Activated naive CD4-positive, alpha-beta T cell treated with anti-CD3 and anti-CD28 coated beads for 36 hours (primary cell): ENCODE measurements around the gene EXD3. TPM values are rescaled to one million over a fixed set of nuclear protein-coding genes. Genes with fewer than 3 reads are reported as not detected.
A peak's percentile ranks its signal among the peaks of the same experiment; 100 is the strongest.

Experiments used
- CTCF ChIA-PET: fragments of 350-600 bp; sonication (Branson Sonifier 250); formaldehyde crosslinking; loops from one replicate; lab custom pipeline; 2021; ENCODE audit warnings: antibody characterized with exemption; lab: Charles Lee
- DNase-seq: peaks from one replicate; pipeline ENCODE4 v3.0.0-alpha.2; 2020
- H3K27ac Mint-ChIP-seq: one replicate; pipeline ENCODE4 v1.8.0; 2021; ENCODE audit warnings: mild to moderate bottlenecking, mixed read lengths
- H3K27me3 Mint-ChIP-seq: one replicate; pipeline ENCODE4 v1.8.0; 2021; ENCODE audit warnings: low read depth, mixed read lengths
- H3K36me3 Mint-ChIP-seq: one replicate; pipeline ENCODE4 v1.8.0; 2021; ENCODE audit warnings: low read depth, mixed read lengths
- H3K4me1 Mint-ChIP-seq: one replicate; pipeline ENCODE4 v1.8.0; 2021; ENCODE audit warnings: low read depth, mixed read lengths
- H3K4me3 Mint-ChIP-seq: one replicate; pipeline ENCODE4 v1.8.0; 2021; ENCODE audit warnings: mild to moderate bottlenecking, moderate library complexity, mixed read lengths
- H3K9me3 Mint-ChIP-seq: one replicate; pipeline ENCODE4 v1.8.0; 2021; ENCODE audit warnings: mixed read lengths
- intact Hi-C: fragments of 100-400 bp; cut with micrococcal nuclease; formaldehyde crosslinking; loops from one replicate; pipeline ENCODE4 v1.15.1; 2023
- total RNA-seq, 2 experiments: library from RNA; stranded (reverse); gene quantifications; one replicate each; pipeline ENCODE4 v1.2.3, GENCODE V29; 2021

Gene EXD3
- total RNA-seq, 2 experiments from 2014 or later, result 11.2 to 12.7 TPM

DNA sequence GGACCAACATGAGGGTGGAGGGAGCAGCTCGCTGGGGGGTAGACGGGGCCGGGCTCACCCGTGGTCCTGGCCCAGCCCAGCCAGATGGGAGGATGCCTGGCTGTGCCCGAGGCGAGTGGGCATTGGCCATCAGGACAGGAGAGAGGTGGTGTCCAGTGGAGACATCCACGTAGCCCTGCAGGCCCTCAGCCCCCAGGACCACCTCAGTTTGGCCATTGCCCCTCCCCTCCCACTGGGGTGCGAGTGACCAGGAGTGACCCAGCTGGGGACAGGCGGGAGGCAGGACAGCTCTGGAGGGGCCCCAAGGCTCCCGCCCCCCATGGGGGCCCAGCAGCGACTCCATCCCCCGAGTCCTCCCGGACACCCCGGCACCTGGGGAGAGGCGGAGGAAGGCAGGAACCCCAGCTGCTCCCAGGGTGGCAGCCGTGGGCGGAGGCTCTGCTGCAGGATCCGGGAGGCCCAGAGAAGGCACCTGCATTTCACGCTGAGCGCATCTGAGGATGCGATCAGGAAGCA is 8.5 kb upstream of the EXD3 start:
- intact Hi-C loops, result no loop called here
- CTCF ChIA-PET, result no interaction called here
- DNase-seq, result no peak
- no peaks in the 10 kb centered on the region for H3K9me3 Mint-ChIP-seq
- H3K27me3 Mint-ChIP-seq, result no peaks in the 10 kb centered on the region
- H3K27ac Mint-ChIP-seq, result no peak overlapping the region
- no peaks in the 10 kb centered on the region for H3K4me1 Mint-ChIP-seq
- H3K36me3 Mint-ChIP-seq, result no peaks in the 10 kb centered on the region
- no peak overlapping the region for H3K4me3 Mint-ChIP-seq

DNA sequence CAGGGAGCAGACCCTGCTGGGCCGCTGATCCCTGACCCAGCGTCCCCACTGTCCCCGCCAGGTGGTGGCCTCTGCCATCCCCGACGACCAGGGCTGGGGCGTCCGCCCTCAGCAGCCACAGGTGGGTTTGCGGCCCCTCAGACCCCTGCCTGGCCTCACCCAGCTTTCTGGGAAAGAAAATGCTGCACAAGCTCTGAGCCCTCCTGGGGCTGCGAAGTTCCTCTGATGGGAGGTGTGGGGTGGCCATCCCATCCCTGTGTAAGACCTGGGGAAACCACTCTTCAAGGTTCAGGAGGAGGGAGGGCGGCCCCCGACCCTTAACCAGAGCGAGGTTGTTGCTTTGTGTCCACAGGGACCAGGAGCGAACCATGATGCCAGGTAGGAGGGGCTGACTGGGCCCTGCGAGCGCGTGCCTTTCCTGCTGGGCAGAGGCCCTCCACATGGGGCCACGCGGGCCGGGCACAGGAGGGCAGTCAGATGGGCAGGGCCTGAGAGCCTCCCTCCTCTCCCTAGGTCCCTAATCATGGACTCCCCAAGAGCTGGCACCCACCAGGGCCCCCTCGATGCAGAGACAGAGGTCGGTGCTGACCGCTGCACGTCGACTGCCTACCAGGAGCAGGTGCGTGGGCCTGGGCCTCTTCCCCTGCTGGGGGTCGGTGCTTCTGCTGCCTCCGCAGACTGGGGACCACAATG is 7.9 kb upstream of the EXD3 start:
- Mint-ChIP-seq H3K36me3 (no peaks in the 10 kb centered on the region), H3K9me3 (no peaks in the 10 kb centered on the region), H3K4me3 (no peak overlapping the region), H3K27ac (no peak overlapping the region), H3K27me3 (no peaks in the 10 kb centered on the region), H3K4me1 (no peaks in the 10 kb centered on the region)
- intact Hi-C loops, result no loop called here
- no peak for DNase-seq
- CTCF ChIA-PET, result no interaction called here

DNA sequence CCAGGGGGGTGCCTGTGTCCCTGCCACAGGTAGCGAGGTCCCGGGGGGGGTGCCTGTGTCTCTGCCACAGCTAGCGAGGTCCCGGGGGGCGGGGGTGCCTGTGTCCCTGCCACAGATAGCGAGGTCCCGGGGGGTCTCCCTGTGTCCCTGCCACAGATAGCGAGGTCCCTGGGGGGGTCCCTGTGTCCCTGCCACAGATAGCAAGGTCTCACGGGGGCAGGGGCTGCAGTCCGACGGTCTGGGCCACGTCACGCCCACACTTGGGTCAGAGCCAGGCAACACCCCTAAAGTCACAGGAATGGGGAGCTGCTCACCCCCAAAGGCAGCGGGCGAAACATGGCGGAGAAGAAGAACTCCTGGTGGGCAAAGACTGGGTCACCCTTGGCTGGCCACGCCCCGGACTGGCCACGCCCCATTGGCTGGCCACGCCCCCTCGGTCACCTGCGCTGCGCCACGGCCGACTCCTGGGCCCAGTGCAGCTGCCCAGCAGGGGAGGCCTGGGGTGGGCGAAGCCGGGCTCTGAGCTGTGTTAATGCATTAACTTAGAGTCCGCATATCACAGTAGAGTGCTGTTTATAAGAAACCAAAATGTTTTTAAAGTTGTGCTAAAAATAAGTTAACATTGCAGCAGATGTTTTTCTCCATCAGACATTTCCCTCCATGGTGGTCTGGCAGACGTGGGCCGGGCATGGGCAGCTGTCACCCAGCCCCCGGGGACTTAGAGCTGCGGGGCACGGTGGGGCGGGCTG is 7.2 kb upstream of the EXD3 start:
- CTCF ChIA-PET, result no interaction called here
- DNase-seq, result no peak
- Mint-ChIP-seq H3K36me3 (no peaks in the 10 kb centered on the region), H3K4me3 (no peak overlapping the region), H3K9me3 (no peaks in the 10 kb centered on the region), H3K27me3 (no peaks in the 10 kb centered on the region), H3K4me1 (no peaks in the 10 kb centered on the region), H3K27ac (no peak overlapping the region)
- intact Hi-C loops, result no loop called here

DNA sequence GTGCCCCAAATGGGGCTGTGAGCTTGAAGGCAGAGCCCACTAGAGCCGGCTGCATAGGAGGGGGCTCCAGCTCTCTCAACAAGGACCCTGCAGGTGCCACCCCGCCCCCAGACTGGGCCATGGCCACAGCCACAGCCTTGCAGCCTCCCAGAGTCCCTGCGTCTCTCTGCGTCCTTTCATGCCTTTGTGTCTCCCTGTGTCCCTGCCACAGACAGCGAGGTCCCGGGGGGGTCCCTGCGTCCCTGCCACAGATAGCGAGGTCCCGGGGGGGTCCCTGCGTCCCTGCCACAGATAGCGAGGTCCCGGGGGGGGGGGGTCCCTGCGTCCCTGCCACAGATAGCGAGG is 6.6 kb upstream of the EXD3 start:
- intact Hi-C loops, result no loop called here
- no peak overlapping the region for H3K4me3 Mint-ChIP-seq

DNA sequence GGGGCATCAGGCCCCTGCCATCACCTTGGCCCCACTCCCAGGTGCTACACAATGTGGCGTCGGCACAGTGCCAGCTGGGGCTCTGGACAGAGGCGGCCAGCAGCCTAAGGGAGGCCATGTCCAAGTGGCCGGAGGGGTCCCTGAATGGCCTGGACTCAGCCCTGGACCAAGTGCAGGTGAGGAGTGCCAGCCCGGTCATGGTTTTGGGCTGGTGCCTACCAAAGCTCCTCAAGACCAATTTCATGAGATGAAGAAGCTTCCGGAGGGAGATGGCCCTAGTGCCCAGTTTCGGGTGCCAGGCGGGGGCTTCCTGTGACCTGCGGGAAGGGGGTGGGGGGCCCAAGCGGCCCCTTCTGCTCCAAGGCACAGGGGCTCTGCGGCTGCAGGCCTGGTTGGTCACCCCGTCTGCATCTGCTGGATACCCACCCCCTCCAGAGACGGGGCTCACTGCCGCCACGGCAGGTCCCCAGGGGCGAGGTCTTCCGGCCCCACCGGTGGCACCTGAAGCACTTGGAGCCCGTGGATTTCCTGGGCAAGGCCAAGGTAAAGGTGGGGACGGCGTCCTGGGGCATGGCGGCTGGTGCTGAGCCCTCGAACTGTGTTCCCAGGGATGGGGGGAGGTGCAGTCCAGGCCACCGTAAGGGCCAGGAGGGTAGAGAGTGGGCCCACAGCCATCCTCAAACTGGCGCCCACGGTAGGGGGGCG is 6.0 kb upstream of the EXD3 start:
- no peaks in the 10 kb centered on the region for H3K9me3 Mint-ChIP-seq
- no peaks in the 10 kb centered on the region for H3K36me3 Mint-ChIP-seq
- H3K4me1 Mint-ChIP-seq, result no peaks in the 10 kb centered on the region
- intact Hi-C loops, result no loop called here
- no peak overlapping the region for H3K27ac Mint-ChIP-seq
- H3K27me3 Mint-ChIP-seq, result no peaks in the 10 kb centered on the region
- H3K4me3 Mint-ChIP-seq, result no peak overlapping the region
- CTCF ChIA-PET, result interaction anchor here (0.8 kb wide), 1 partner anchor 96 kb away, joined by 3 read pairs; no protein-coding TSS in a partner anchor
- DNase-seq, result no peak

More for the DNA sequence above, 6.6 kb upstream of the EXD3 start:
- no peak for DNase-seq
- CTCF ChIA-PET, result no interaction called here
- Mint-ChIP-seq H3K9me3 (no peaks in the 10 kb centered on the region), H3K4me1 (no peaks in the 10 kb centered on the region), H3K27ac (no peak overlapping the region), H3K36me3 (no peaks in the 10 kb centered on the region), H3K27me3 (no peaks in the 10 kb centered on the region)

DNA sequence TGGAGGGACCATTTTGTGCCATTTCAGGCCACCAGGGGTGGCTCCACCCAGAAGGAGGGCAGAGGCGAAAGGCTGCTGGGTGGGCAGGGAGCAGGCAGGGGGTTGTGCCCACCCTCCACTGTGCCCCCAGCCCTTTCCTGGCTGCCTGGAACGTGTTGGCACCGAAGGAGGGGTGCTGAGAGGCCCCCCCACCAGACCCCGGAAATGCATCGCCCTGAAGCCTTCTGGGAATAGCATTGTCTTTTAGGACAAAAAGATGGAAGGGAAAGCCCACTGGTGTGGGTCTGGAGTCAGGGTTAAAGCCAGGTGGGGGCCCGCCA is 5.3 kb upstream of the EXD3 start:
- Mint-ChIP-seq H3K4me1 (no peaks in the 10 kb centered on the region), H3K4me3 (no peak overlapping the region), H3K27ac (no peak overlapping the region), H3K36me3 (no peaks in the 10 kb centered on the region), H3K9me3 (no peaks in the 10 kb centered on the region), H3K27me3 (no peaks in the 10 kb centered on the region)
- intact Hi-C loops, result no loop called here
- CTCF ChIA-PET, result interaction anchor here (0.8 kb wide), 2 partner anchors 96 to 122 kb away, joined by 3 read pairs; no protein-coding TSS in a partner anchor
- no peak for DNase-seq

DNA sequence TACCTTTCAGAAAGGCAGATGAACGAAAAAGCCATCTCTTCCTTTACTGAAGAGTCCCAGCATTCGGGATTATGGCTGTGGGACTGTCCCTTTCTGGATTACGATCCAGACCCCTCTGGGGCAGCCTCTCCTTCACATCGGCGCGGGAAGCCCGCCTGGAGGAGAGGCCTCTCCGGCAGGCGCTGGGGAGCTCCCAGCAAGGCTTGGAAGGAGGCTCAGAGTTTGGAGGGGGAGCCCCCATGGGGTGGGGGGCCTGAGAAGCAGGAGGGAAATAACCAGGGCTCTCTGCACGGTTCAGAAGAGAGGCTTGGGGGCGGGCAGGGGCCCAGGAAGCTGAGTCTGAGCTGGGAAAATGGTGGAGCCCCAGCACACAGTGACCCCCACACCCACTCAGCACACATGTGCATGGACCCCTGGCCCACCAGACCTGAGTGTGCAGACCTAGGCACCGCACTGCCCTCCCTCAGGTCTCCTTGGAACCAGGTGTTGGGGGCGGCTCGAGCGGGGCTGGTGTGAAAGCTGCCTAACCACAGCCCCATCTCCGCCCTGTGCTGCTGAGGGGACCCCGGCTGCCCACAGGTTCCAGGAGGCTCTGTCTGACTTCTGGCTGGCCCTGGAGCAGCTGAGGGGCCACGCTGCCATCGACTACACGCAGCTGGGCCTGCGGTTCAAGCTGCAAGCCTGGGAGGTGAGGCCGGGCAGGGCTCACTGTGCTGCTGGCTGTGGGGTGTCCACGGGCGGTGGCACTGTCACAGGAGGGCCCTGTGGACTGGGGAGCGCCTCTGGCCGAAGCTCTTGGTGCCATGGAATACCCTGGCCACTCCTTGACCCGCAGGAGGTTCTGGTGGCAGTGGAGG is 4.7 kb upstream of the EXD3 start:
- Mint-ChIP-seq H3K27ac (no peak overlapping the region), H3K9me3 (no peaks in the 10 kb centered on the region), H3K27me3 (no peaks in the 10 kb centered on the region), H3K4me3 (no peak overlapping the region), H3K36me3 (no peaks in the 10 kb centered on the region), H3K4me1 (no peaks in the 10 kb centered on the region)
- intact Hi-C loops, result no loop called here
- CTCF ChIA-PET, result interaction anchor here (0.8 kb wide), 2 partner anchors 97 to 122 kb away, joined by 3 read pairs; no protein-coding TSS in a partner anchor
- DNase-seq, result no peak

DNA sequence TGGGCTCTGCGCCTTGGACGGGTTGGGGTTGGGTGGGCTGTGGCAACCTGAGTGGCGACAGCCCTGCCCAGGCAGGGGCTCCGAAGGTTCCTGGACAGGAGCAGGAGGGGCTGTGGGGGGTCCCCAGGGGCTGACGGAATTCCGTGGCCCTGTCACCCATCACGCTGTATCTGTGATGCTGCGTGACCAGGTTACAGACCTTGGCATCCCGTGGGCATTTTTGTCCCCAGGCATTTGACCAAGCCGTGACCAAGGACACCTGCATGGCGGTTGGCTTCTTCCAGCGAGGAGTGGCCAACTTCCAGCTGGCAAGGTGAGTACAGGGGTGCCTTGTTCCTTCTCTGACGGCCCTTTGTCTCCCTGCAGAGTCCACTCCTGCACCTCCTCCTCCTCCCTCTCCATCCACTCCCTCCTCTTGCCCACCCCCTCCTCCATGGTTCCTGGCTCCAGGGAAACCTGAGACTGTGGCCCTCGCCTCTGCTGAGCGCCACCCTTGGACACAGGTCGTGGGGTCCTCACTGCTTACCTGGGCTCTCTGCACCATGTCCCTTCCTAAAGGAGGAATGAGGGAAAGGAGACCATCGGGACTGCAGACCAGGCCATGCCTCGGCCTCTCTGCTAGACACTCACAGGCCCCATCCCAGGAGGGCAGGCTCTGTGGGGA is 3.2 kb upstream of the EXD3 start:
- no peak overlapping the region for H3K27ac Mint-ChIP-seq

DNA sequence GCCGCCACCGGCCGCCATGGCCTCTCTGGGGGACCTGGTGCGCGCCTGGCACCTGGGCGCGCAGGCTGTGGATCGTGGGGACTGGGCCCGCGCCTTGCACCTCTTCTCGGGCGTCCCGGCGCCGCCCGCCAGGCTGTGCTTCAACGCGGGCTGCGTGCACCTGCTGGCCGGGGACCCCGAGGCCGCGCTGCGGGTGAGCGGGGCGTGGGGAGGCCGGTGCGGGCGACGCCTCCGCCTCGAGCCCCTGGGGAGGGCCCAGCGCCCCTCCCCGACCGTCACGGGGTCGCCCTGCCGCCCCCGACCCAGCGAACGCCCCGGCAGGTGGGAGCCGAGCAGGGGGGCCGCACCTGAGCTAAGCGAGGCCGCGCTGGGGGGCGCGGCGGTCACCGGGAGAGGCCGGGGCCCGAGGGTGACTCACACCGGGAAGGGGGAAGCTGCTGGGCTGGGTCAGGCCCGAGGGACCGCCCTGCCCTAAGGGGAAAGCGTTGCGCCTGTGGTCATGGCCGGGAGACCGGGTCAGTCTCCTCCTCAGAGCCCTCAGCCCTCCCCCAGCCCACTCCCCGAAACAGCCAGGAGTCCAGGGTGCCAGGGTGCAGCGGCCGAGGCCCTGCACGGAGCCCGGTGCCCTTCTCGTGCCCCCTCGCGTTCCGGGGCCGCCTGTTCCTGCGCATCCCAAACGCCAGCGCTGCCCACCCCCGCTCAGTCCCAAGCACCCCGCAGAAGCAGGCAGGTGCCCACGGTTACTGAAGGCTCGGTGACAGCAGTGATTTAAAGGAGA is 741 bp upstream of the EXD3 start:
- H3K4me3 Mint-ChIP-seq, result peak overlapping the region; percentile 24
- intact Hi-C loops, result loop anchor here (1.0 to 5.0 kb wide), 3 partner anchors 22 to 295 kb away; no protein-coding TSS in a partner anchor
- no peaks in the 10 kb centered on the region for H3K27me3 Mint-ChIP-seq
- DNase-seq, result no peak
- CTCF ChIA-PET, result interaction anchor here (1.1 to 1.7 kb wide), 5 partner anchors 16 to 121 kb away, joined by 3 to 7 read pairs (median 5); partner anchors contain the start of genes NRARP and NSMF
- no peak overlapping the region for H3K27ac Mint-ChIP-seq
- H3K4me1 Mint-ChIP-seq, result peaks cover 16% of the 10 kb centered on the region
- no peaks in the 10 kb centered on the region for H3K9me3 Mint-ChIP-seq
- H3K36me3 Mint-ChIP-seq, result no peaks in the 10 kb centered on the region

More for the DNA sequence above, 3.2 kb upstream of the EXD3 start:
- no peak for DNase-seq
- Mint-ChIP-seq H3K9me3 (no peaks in the 10 kb centered on the region), H3K36me3 (no peaks in the 10 kb centered on the region), H3K27me3 (no peaks in the 10 kb centered on the region), H3K4me1 (peaks cover 11% of the 10 kb centered on the region), H3K4me3 (no peak overlapping the region)
- intact Hi-C loops, result no loop called here
- CTCF ChIA-PET, result no interaction called here

DNA sequence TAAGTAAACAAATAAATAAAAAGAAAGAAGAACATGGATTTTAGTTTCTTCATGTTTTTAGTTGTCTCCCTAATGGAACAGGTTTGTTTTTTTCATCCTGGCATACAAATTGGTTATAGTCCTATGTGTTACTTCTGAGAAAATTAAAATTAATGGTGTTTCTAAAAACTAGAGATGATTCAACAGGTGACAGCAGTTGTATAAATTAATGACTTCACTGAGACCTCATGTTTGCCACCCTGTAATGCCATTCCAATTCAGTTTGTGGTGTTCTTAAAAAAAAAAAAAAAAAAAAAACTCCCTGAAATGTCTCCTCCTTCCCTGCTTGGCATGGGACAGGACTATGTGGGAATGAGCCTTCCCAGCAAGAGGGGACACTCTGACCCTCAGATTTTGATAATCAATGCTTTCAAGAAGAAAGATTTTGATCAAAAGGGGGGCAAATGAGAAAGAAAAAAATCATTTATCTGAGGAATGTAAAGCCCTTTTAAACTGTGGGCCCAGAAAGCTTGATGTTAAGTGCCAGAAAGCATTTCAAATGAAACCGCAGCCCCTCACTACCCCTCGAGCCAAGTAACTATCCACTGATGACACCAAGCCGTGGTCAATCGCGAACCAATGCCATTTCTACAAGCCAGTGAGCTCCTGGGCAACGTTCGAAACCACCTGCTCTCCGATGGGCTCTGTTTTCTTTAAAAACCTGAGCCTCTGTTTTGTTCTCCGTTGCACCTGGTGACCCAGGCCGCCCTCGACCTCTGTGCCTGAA is 941 bp downstream of the EXD3 start:
- Mint-ChIP-seq H3K4me1 (peaks cover 16% of the 10 kb centered on the region), H3K4me3 (peak overlapping the region; percentile 77), H3K9me3 (no peaks in the 10 kb centered on the region), H3K36me3 (no peaks in the 10 kb centered on the region), H3K27me3 (no peaks in the 10 kb centered on the region), H3K27ac (peak overlapping the region; percentile 13)
- intact Hi-C loops, result loop anchor here (5.0 kb wide), 1 partner anchor 105 kb away; no protein-coding TSS in a partner anchor
- no peak for DNase-seq
- CTCF ChIA-PET, result interaction anchor here (0.6 to 1.7 kb wide), 5 partner anchors 10 to 149 kb away, joined by 3 to 7 read pairs (median 5); partner anchors contain the start of gene NRARP
